ENCODE data around the gene MYOM1.

The MYOM1 gene

DNA sequence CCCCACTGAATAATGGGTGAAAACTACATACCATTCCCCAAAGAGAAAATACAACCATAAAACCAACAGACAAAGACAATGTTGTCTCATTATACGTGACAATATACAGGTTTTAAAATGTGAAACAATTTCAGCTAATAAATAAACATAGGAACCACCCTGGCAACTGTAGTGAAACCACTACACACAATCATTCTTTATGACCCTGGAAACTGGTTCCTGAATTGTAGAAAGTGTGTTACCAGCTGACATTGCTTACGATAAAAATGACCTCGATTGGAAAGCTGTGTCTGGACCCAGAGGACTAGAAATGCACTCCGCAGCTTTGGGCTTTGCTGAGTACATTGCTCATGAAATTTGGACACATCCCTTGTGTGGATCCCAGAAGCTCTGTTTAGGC is 132.9 kb downstream of the MYOM1 start:
- TF ChIP-seq NFIC (IDR thresholded peaks at IDR 0.05) (no peak), TEAD4 (IDR thresholded peaks at IDR 0.05) (no peak), TAF1 (IDR thresholded peaks at IDR 0.05; ENCODE audit: low read depth) (no peak), CEBPB (IDR thresholded peaks at IDR 0.05) (no peak), MAX (IDR thresholded peaks at IDR 0.05) (no peak), EP300 (IDR thresholded peaks at IDR 0.05; ENCODE audit: borderline replicate concordance) (no peak), FOXM1 (IDR thresholded peaks at IDR 0.05; ENCODE audit: borderline replicate concordance, low read depth) (no peak), EGR1 (IDR thresholded peaks at IDR 0.05) (no peak)
- TF ChIP-seq, protein P1, sequence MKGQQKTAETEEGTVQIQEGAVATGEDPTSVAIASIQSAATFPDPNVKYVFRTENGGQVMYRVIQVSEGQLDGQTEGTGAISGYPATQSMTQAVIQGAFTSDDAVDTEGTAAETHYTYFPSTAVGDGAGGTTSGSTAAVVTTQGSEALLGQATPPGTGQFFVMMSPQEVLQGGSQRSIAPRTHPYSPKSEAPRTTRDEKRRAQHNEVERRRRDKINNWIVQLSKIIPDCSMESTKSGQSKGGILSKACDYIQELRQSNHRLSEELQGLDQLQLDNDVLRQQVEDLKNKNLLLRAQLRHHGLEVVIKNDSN (IDR thresholded peaks at IDR 0.05) = no peak
- TF ChIP-seq, protein P2, sequence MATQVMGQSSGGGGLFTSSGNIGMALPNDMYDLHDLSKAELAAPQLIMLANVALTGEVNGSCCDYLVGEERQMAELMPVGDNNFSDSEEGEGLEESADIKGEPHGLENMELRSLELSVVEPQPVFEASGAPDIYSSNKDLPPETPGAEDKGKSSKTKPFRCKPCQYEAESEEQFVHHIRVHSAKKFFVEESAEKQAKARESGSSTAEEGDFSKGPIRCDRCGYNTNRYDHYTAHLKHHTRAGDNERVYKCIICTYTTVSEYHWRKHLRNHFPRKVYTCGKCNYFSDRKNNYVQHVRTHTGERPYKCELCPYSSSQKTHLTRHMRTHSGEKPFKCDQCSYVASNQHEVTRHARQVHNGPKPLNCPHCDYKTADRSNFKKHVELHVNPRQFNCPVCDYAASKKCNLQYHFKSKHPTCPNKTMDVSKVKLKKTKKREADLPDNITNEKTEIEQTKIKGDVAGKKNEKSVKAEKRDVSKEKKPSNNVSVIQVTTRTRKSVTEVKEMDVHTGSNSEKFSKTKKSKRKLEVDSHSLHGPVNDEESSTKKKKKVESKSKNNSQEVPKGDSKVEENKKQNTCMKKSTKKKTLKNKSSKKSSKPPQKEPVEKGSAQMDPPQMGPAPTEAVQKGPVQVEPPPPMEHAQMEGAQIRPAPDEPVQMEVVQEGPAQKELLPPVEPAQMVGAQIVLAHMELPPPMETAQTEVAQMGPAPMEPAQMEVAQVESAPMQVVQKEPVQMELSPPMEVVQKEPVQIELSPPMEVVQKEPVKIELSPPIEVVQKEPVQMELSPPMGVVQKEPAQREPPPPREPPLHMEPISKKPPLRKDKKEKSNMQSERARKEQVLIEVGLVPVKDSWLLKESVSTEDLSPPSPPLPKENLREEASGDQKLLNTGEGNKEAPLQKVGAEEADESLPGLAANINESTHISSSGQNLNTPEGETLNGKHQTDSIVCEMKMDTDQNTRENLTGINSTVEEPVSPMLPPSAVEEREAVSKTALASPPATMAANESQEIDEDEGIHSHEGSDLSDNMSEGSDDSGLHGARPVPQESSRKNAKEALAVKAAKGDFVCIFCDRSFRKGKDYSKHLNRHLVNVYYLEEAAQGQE (IDR thresholded peaks at IDR 0.05; ENCODE audit: low read depth) = no peak

GRCh38 chr18:3085612-3086011 is 134.2 kb downstream of the MYOM1 start:
- TF ChIP-seq CREB1 (IDR thresholded peaks at IDR 0.05; ENCODE audit: low read depth) (no peak), EGR1 (IDR thresholded peaks at IDR 0.05) (no peak), MAX (IDR thresholded peaks at IDR 0.05) (no peak), CEBPB (IDR thresholded peaks at IDR 0.05) (no peak), NFIC (IDR thresholded peaks at IDR 0.05) (no peak), ZBTB7A (IDR thresholded peaks at IDR 0.05; ENCODE audit: low read depth) (no peak)
- TF ChIP-seq, protein P2 (IDR thresholded peaks at IDR 0.05; ENCODE audit: low read depth) = no peak
- TF ChIP-seq, protein P1 (IDR thresholded peaks at IDR 0.05) = no peak

GRCh38 chr18:3084206-3084605 is 135.6 kb downstream of the MYOM1 start:
- TF ChIP-seq TEAD4 (IDR thresholded peaks at IDR 0.05) (no peak), CREB1 (IDR thresholded peaks at IDR 0.05; ENCODE audit: low read depth) (no peak), ZBTB7A (IDR thresholded peaks at IDR 0.05; ENCODE audit: low read depth) (no peak), CEBPB (IDR thresholded peaks at IDR 0.05) (no peak), RAD21 (IDR thresholded peaks at IDR 0.05; ENCODE audit: low read depth) (no peak), EP300 (IDR thresholded peaks at IDR 0.05; ENCODE audit: borderline replicate concordance) (no peak)

- no peak for TF ChIP-seq NFIC (IDR thresholded peaks at IDR 0.05)
- TF ChIP-seq RAD21 (IDR thresholded peaks at IDR 0.05; ENCODE audit: low read depth) = no peak
- TF ChIP-seq TEAD4 (IDR thresholded peaks at IDR 0.05) = no peak
- TF ChIP-seq EP300 (IDR thresholded peaks at IDR 0.05; ENCODE audit: borderline replicate concordance) = no peak
- TF ChIP-seq EGR1 (IDR thresholded peaks at IDR 0.05) = no peak
- TF ChIP-seq CEBPB (IDR thresholded peaks at IDR 0.05) = no peak
- no peak for TF ChIP-seq ZBTB7A (IDR thresholded peaks at IDR 0.05; ENCODE audit: low read depth)
- TF ChIP-seq TAF1 (IDR thresholded peaks at IDR 0.05; ENCODE audit: low read depth) = no peak
These were observed 136.0 kb downstream of the MYOM1 start for GRCh38 chr18:3083766-3084165.

GRCh38 chr18:3081584-3081991 is 138.2 kb downstream of the MYOM1 start:
- TF ChIP-seq EP300 (IDR thresholded peaks at IDR 0.05; ENCODE audit: borderline replicate concordance) (no peak), TEAD4 (IDR thresholded peaks at IDR 0.05) (no peak), TAF1 (IDR thresholded peaks at IDR 0.05; ENCODE audit: low read depth) (no peak), ZBTB7A (IDR thresholded peaks at IDR 0.05; ENCODE audit: low read depth) (no peak), EGR1 (IDR thresholded peaks at IDR 0.05) (no peak), YY1 (IDR thresholded peaks at IDR 0.05; ENCODE audit: low read depth) (no peak), FOXM1 (IDR thresholded peaks at IDR 0.05; ENCODE audit: borderline replicate concordance, low read depth) (no peak), NFIC (IDR thresholded peaks at IDR 0.05) (no peak), RAD21 (IDR thresholded peaks at IDR 0.05; ENCODE audit: low read depth) (no peak), CEBPB (IDR thresholded peaks at IDR 0.05) (no peak), MAX (IDR thresholded peaks at IDR 0.05) (no peak), CREB1 (IDR thresholded peaks at IDR 0.05; ENCODE audit: low read depth) (no peak)
- TF ChIP-seq, protein P1 (IDR thresholded peaks at IDR 0.05) = no peak
- TF ChIP-seq, protein P2 (IDR thresholded peaks at IDR 0.05; ENCODE audit: low read depth) = no peak

Measured in Ishikawa (cell line).